ENCODE data around the gene SPATA16.
"Not testable (repeated sequence)": the region's sequence is repeated elsewhere in the genome, so short reads cannot be mapped to it uniquely, and the experiment has no call there.

Gene SPATA16

DNA sequence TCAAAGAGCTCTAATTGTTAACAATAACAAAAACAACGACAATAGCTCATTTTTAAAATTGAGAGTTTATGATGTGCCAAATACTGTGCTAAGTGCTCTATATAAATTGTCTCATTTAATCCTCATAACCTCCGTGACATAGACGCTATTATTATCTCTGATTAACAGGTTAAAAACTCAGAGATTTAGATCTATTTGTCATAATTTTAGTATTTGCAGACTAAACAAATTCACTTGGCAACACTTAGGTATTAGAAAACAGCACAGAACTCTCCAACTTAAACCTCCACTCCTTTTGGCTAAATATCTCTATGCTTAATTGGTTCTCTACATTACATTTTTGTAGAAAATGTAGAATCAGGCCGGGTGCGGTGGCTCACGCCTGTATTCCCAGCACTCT, 136.4 kb downstream of the SPATA16 start:
- DNase-seq (ENCODE audit: low read depth) = no peak

DNA sequence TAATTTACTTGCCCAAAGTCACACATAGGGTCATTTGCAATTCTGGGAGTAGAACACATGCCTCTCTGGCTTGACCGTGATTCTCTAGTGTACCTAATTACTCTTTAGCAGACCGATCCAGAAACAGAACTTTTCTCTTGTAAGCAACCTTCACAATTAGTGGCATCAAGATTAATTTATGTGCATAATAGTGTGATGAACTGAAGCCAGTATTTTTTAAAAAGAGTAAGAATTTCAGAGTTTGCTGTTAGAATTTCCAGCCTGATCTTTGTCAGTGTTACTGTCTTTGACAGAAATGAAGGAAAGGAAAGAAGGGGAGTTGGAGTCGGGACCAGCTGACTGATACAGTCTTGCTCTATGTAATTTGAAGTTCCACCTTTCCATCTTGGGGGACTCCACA, 137.1 kb downstream of the SPATA16 start:
- no peak for DNase-seq (ENCODE audit: low read depth)

DNA sequence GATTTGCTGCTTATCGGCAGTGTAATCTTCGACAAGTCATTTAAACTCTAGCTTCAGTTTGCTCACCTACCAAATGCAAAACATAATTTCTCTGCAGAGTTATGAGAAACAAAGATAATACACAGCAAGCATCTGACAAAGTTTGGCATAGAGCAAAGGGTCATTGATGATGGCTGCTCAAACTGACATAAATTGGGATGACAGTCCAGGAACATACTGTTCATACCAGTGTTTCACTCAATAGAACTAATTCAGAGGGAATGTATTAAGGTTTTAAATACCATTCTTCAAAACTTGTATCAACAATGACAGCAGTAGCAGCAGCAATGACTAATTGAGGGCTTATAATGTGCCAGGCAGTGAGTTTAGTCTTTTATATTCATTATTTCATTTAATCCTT, 137.6 kb downstream of the SPATA16 start:
- peak; percentile 63 for DNase-seq (ENCODE audit: low read depth)

DNA sequence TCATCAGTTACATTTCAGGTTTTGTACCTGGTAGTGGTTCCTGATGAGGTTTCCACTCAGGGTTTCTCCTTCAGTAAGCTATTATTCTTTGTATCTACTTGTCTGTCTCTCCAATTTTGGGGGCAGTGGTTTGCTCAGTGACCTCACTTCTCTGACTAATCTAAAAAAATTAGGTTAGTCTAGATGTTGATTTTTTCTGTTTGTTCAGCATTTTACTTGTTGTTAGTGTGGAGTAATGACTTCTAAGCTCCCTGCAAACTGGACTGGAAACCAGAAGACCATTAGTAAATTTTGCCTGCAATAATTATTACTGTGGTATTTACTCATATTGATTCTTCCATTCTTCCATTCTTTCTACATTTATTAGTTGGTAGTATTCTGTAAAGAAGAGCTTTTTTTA, 139.4 kb downstream of the SPATA16 start:
- no peak for DNase-seq (ENCODE audit: low read depth)

DNA sequence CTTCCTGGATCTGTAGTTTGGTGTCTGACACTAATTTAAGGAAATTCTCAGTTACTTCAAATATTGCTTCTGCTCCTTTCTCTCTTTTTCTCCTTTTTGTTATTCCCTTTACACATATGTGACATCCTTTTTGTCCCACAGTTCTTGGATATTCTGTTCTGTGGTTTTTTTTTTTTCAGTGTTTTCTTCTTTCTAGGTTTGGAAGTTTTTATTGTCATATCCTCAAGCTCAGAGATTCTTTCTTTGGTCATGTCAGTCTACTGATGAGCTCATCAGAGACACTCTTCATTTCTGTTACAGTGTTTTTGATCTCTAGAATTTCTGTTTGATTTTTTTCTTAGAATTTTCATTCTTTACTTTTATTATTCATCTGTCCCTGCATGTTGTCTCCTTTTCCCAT, 140.5 kb downstream of the SPATA16 start:
- no peak for DNase-seq (ENCODE audit: low read depth)

DNA sequence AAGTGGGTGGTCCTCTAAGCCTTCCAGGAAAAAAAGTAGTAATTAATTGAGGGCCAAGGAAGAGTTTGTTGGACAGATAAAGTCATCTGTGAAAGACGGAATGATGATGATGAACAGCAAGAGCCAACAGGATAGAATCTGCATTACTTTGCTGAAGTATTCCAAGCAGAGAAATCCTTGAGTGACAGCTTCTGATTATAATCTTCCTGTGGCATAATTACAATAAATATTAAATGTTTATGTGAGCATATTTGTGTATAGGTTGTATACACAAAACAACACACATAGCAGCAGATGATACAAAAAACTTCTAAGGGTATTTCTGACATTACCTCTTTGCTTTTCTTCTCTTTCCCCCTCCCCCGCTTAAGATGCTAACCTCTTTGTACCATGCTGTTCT, 147.6 kb downstream of the SPATA16 start:
- no peak for DNase-seq (ENCODE audit: low read depth)

DNA sequence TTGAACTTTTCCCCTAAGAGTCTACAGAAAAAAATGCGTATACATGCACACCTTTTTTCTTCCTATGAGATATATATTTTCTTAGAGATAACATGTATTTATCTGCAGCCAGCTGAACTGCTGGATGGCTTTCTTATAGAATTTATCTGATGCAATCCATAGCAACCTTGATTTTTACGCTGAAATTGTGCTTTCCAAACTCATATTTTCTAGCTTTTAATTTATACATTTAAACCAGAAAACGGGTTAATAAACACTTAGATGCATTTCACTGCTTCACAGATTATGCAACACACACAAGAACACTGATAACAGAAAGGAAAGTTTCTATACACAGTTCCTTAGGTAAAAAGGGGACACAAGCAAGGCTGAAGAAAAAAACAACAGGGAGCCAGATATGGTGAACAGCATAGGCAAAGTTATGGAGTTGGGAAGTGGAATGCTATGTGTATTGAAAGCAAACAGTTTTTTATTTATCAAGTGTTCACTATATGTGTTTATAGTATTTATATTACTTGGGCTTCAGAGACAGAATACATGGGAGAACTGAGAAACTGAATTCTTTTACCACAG, 149.5 kb downstream of the SPATA16 start:
- DNase-seq (ENCODE audit: low read depth) = no peak

DNA sequence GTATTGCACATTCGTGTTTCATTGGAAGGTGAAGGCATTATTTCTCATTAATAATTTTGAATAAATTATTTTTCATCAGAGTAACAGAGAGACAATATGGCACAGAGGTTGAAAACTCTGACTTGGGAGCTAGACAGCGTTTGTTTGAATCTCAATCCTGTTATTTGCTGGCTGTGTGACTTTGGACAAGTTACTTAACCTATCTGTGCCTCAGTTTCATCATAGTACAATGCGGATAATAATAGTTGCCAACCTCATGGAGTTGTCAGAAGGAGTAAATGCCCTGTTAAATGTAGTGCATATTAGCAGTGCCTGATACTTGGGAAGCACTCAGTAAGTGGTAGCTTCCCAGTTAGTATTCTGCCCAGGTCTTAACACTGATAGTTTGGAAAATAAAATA, 151.7 kb downstream of the SPATA16 start:
- no peak for DNase-seq (ENCODE audit: low read depth)

DNA sequence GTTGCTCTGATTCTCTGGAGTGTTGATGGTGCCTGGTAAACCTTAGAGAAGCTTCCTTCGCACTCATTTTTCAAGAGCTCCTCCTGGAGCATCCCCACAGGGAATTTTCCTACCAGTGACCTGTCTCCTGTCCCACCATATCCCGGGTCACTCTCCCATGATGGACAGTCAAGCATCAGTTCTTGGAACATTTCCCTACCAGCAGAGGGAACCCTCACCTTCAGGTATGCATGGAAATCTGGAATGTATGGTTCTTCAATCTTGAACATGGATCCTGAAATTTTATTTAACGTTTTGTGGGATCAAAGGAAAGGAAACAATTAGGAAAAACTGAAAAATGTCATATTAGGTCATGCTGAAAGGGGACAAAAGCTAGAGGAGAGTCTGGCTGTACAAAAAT, 153.8 kb downstream of the SPATA16 start:
- DNase-seq (ENCODE audit: low read depth) = no peak

DNA sequence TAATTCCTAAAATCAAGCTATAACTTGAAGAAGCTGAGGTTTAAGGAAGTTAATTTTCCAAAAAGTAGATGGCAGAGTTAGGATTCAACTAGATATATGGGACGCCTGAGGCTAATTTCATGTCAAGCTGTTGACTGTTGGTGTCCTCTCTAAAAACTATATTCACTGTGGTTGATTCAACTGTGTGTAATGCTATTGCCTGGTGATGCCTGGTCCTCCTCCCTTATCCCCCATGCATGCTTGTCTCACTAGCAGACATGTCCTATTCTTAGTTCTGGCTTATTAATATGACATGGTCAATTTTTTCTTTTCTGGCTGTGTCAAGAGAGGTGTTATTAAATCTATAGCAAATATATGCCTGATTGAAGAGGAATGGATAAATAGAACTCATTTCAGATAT, 156.1 kb downstream of the SPATA16 start:
- DNase-seq (ENCODE audit: low read depth) = no peak

DNA sequence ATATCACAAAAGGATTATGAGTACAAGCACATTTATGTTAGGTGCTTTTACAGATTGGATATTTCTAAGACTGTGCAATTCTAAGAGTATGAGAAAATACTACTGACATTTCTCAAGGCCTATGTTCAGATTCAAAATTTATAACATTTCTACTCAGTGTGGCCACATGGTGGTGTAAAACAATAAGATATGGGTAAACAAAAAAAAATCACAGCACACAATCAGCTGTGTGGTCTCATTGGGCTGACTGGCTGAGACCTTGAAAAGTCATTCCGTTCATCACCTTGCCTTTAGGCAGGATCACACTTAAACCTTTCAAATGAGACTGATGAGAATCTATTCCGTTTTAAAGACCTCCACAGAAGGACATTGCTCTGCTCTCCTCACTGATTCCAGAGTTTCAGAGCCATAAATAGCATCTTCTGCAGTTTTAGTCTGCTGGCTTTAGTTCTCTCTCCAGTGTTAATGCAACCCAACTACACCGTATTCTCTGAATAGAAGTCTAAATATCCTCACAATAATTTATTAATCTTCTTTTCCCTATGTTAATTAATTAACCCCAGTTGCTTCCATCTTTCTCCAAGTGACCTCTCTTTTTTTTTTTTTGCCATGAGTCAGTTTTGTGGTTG, 158.2 kb downstream of the SPATA16 start:
- DNase-seq (ENCODE audit: low read depth) = no peak

DNA sequence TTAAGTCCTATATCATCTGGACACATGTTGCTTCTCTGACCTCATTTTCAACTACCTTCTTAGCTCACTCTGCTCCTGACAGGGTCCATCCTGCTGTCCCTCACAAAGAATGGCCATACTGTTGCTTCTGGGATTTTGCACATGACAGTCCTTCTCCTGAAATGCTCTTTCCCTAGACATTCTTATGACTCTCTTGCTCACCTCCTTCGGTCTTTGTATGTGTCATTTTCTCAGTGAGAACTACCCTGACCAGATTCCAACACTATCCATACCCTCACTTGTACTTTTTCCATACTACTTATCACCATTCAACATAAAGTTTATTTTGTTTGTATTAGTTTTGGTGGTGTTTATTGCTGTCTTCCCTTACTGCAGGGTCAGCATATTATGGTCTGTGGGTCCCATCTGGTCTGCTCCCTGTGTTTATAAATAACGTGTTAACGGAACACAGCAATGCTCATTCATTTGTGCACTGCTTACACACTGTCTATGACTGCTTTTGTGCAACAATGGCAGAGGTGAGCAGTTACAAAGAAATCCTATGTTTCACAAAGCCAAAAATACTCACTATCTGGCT, 159.5 kb downstream of the SPATA16 start:
- DNase-seq (ENCODE audit: low read depth) = no peak

DNA sequence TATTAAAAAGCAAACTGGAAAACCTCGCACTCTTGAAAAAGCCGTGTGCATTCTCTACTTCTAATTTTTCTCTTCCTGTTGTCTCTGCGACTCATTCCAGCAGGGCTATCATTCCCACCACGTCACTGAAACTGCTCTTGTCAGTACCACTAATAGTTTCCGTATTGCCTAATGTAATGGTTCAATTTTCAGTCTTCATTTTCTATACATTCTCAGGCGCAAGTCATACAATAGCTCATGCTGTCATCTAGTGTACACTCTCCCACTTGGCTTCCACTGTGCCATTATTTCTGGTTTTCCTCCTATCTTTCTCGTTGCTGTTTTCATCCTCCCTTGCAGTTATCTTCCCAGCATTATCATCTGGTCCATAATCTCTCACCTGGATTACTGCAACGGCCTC, 160.2 kb downstream of the SPATA16 start:
- no peak for DNase-seq (ENCODE audit: low read depth)

DNA sequence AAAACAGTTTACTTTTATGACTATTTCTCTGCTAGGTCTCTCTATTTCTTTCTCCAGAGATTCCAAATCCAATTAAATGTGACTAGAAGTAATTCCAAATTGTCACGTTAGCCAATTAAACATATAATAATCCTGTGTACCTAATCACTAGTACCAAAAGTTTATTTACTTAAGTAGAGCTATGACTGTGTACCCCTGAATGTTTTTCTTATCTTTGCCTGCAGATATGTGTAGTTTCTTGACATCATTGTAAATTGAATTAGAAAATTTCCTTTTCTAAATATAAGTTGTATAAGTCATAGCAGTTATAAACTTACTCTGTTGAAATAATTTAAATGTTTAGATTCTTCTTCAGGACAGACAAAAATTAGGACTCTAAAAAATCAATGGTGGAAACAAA, 163.3 kb downstream of the SPATA16 start:
- DNase-seq (ENCODE audit: low read depth) = no peak

DNA sequence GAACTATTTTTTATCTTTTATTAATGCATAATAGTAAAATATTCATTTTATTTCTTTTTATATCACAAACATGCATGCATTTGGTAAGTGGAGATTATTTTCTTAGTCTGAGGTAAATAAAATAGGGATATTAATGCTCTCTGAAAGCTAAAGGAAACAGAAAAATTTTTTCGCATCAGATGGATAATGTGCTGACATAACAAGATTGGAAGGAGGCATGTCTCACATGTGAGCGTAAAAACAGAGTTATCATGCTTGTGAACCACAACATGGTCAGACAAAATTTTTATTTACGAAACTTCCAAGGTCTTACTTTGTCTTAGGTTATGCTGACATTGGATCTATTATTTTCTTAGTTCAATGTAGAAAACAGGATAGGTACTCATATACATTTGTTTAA, 166.1 kb downstream of the SPATA16 start:
- no peak for DNase-seq (ENCODE audit: low read depth)

DNA sequence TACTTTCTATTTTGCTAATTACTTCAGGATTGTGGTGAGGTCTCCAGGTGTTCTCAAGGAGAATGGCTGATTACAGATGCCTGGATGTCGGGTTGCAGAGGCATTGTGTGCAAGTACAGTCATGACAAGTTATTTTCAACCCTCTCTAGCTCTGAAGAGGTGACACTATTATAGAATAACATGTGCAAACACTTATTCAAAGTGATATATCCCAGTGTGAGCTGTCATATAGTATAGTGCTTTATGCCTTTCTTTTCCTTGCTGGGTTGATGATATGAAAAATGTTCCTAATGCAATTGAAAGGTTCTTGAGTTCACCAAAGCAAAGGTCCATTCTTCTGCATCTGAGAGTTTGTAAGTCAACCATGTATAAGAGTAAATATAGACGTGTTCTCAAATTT, 167.2 kb downstream of the SPATA16 start:
- DNase-seq (ENCODE audit: low read depth) = no peak

DNA sequence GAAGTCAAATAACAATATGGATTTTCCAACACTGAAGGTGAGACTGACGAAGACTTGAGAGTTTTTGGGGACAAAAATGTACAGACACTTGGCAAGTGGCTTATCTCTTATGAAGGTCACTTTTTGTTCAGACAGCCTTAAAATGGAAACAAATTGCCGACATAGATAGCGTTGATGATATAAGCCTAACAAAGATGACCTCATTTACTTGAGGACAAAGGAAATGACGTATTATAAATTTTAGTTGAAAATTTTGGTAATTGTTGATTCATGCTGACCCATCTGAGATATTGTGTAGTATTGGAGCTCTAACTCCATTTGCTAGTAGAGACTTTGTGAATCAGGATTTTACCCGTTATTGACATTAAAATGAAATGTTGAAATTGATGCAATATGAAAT, 168.3 kb downstream of the SPATA16 start:
- no peak for DNase-seq (ENCODE audit: low read depth)

DNA sequence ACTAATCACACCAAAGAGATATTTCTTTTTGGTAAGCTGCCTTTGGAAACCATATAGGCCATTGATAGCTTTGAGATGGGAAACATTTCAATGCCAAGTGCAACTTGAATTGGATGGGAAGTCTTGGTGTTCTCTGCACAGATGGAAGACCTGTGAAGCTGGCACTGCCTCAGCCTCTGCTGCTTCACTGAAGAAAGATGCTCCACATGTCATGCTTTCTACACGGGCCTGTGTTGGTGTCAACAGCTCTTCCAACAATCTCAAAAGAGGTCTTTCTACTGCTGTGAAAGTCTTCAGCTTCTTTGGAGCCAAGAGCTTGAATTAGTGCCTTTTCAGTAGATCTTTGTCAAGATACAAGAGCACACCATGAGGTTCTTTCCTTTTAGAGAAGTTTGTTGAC, 169.0 kb downstream of the SPATA16 start:
- no peak for DNase-seq (ENCODE audit: low read depth)

DNA sequence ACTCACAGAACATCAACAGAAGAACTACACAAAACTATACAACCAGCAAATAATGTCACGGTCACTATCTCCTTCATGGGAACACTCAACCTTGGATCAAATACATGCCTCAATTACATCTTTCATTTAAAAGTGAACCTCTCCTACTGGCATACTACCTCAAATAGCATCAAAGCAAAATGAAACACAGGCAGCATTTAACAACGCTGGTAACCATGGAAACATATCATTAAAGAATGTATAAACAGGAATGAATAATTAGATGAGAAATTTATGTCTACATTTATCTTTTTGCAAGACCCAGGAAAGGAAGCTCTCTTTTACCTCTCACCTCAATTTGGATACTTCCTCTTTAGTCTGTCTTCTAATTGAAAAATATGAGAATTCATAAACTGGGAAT, 172.4 kb downstream of the SPATA16 start:
- no peak for DNase-seq (ENCODE audit: low read depth)

DNA sequence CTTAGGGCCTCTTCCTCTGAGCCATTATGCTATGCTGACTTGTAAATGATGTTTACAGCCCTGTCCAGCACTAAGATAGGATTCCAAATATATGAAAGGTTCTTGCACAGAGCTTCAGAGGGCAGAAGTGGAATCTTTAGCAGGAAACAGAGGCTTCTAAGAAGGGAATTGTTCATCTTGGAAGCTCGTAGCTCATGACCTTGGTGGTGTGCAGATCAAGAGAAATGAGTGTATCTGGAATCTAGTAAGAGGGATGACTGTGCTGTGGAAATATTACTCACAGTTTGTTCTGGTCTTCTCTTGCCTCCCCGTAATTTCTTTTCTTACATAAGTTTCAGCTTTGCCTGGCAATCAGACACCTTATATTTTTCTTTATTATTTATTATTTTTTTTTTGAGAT, 175.8 kb downstream of the SPATA16 start:
- peak; percentile 65 for DNase-seq (ENCODE audit: low read depth)

DNA sequence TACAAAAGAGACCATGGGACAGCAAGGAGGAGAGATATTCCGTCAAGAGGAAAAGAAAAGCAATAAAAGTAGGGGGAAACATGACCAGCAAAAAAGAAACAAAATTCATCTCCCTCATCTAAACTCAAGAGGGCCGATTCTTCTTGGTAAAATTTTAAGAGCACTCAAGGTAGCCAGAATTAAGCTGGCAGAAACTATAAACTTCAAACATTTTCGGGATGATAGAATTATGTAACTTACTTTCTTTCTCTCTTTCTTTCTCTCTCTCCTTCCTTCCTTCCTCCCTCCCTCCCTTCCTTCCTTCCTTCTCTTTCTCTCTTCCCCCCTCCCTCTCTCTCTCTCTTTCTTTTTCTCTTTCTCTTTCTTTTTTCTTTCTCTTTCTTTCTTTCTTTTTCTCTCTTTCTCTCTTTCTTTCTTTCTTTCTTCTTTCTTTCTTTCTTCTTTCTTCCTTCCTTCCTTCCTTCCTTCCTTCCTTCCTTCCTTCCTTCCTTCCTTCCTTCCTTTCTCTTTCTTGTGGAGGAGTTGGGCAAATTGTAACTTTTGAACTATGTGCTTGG, 180.3 kb downstream of the SPATA16 start:
- not testable (repeated sequence) for DNase-seq (ENCODE audit: low read depth)

DNA sequence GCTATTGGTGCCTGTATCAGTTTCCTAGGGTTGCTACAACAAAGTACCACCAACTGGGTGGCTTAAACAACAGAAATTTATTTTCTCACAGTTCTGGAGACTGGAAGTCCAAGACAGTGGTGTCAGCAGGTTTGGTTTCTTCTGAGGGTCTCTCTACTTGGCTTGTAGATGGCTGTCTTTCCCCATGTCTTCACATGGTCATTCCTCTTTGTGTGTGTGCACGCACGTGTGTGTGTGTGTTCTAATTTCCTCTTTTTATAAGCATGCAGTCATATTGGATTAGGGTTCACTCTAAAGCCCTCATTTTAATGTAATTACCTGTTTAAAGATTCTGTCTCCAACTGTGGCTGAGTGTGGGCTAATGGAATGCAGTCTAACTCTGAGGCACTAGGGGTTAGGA, 182.5 kb downstream of the SPATA16 start:
- DNase-seq (ENCODE audit: low read depth) = no peak

DNA sequence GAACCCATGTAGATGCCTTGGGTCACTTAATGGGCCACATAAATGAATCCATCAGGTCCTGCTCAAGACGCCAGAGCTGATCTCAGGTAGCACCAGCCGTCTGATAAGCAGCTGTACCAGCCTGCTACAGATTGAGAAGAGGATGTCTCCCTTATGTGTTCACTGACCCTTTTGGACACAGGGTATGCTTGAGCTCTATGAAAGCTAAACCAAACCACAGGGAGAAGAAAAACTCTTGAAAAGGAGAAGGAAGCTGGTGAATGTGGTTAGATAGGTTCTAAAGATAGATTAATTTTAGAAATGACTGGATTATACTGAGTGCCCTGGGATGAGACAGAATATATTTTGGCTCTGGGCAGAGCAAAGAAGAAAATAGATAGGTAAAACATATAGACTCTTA, 187.5 kb downstream of the SPATA16 start:
- DNase-seq (ENCODE audit: low read depth) = no peak

DNA sequence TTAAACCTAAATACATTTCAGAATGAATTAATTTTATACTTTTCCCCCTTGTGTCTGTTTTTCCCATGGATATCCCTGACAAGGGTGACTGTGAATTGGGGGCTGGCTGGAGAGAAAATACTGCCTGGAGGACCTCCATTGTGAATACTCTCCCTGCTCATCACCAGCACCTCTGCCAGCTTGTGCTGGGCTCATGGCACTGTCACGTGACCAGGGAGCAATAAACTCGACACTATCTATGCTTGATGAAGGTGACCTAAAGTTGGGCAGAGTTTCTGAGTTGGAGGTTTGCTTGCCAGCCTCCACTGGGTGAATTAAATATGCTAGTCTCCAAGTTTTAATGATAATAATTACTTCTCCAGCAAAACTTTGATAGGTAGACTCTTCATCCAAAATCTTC, 189.5 kb downstream of the SPATA16 start:
- DNase-seq (ENCODE audit: low read depth) = no peak

Data from non-pigmented ciliary epithelial cell (primary cell).